HepG2 (cell line): ENCODE results near the gene ATP6V0A1. TPM values are rescaled to one million over a fixed set of nuclear protein-coding genes. Genes with fewer than 3 reads are reported as not detected.

Experiments used
- CBX2 ChIP-seq, 2 experiments: fragments of 200-600 bp in 1 of 2; sonication (generic); formaldehyde crosslinking in 1 of 2; IDR thresholded peaks; 2 replicates each; pipeline versions ENCODE4 v1.7.0 to v1.8.1; 2018 to 2022; ENCODE audit warnings: low read depth in 2 of 2, low read length in 1 of 2, mild to moderate bottlenecking in 1 of 2, missing genetic modification reagents in 1 of 2
- EEA1 ChIP-seq: sonication (generic); formaldehyde crosslinking; IDR thresholded peaks from 2 replicates; pipeline ENCODE4 v1.5.1; 2020; ENCODE audit warnings: mild to moderate bottlenecking, missing genetic modification reagents, borderline replicate concordance
- FUBP1 ChIP-seq: sonication (generic); formaldehyde crosslinking; IDR thresholded peaks from 2 replicates; pipeline ENCODE4 v1.5.1; 2020; ENCODE audit warnings: missing genetic modification reagents, mild to moderate bottlenecking, borderline replicate concordance
- NRL ChIP-seq: sonication (generic); formaldehyde crosslinking; IDR thresholded peaks from 2 replicates; pipeline ENCODE4 v1.5.0; 2020; ENCODE audit warnings: missing genetic modification reagents, mild to moderate bottlenecking, moderate library complexity, borderline replicate concordance
- PAF1 ChIP-seq: IDR thresholded peaks from 2 replicates; pipeline ENCODE4 v1.6.1; 2016; ENCODE audit warnings: missing genetic modification reagents, missing compliant biosample characterization
- PCBP2 ChIP-seq: fragments of 200-400 bp; formaldehyde crosslinking; optimal IDR thresholded peaks from 2 replicates; pipeline ENCODE3; 2018; ENCODE audit warnings: low read length, low read depth; ENCODE audit not compliant: poor library complexity, severe bottlenecking
- PPARG ChIP-seq: conservative IDR thresholded peaks from 2 replicates; pipeline ENCODE4 v1.6.1; 2016; ENCODE audit warnings: missing biosample characterization, missing genetic modification reagents
- REXO4 ChIP-seq: sonication (generic); formaldehyde crosslinking; IDR thresholded peaks from 2 replicates; pipeline ENCODE4 v1.8.0; 2022; ENCODE audit warnings: missing genetic modification reagents, mild to moderate bottlenecking, borderline replicate concordance
- SUZ12 ChIP-seq: fragments of 150-350 bp; IDR thresholded peaks from 2 replicates; pipeline ENCODE4 v1.6.1; 2014; ENCODE audit warnings: low read depth, low read length
- ZNF138 ChIP-seq: sonication (generic); formaldehyde crosslinking; IDR thresholded peaks from 2 replicates; pipeline ENCODE4 v1.5.0; 2020; ENCODE audit warnings: mild to moderate bottlenecking, low read depth, missing genetic modification reagents
- ZNF3 ChIP-seq: IDR thresholded peaks from 2 replicates; pipeline ENCODE4 v1.7.0; 2017; ENCODE audit warnings: inconsistent platforms
- ZNF318 ChIP-seq: sonication (generic); formaldehyde crosslinking; IDR thresholded peaks from 2 replicates; pipeline ENCODE4 v1.4.0; 2020; ENCODE audit warnings: mild to moderate bottlenecking, missing genetic modification reagents
- ZNF430 ChIP-seq: sonication (generic); formaldehyde crosslinking; IDR thresholded peaks from 2 replicates; pipeline ENCODE4 v1.9.0; 2021; ENCODE audit warnings: mild to moderate bottlenecking, missing genetic modification reagents
- ZNF550 ChIP-seq: sonication (generic); formaldehyde crosslinking; IDR thresholded peaks from 2 replicates; pipeline ENCODE4 v1.4.0; 2020; ENCODE audit warnings: mild to moderate bottlenecking, missing genetic modification reagents, borderline replicate concordance
- ZNF644 ChIP-seq: IDR thresholded peaks from 2 replicates; pipeline ENCODE4 v1.6.1; 2016; ENCODE audit warnings: low read depth
- ZNF703 ChIP-seq: sonication (generic); formaldehyde crosslinking; IDR thresholded peaks from 2 replicates; pipeline ENCODE4 v1.5.1; 2020; ENCODE audit warnings: missing genetic modification reagents, mild to moderate bottlenecking, moderate library complexity, borderline replicate concordance
- polyA plus RNA-seq, 8 experiments: library from polyadenylated mRNA; depleted of rRNA in 3 of 8; stranded (reverse) in 7 of 8; unstranded in 1 of 8; fragments of >200 nt; fragmentation: Illumina TruSeq in 4 of 8; extraction: Trizol in 4 of 8; gene quantifications; 2 replicates each; pipeline versions ENCODE4 v1.2.1 to v1.2.3, GENCODE V29; 2011 to 2016; ENCODE audit warnings: low read depth in 4 of 8, missing spikeins in 1 of 8, mixed read lengths in 1 of 8; ENCODE audit not compliant: insufficient read depth in 1 of 8
- total RNA-seq, 5 experiments: library from RNA; depleted of rRNA; stranded (reverse); fragments of >200 nt; fragmentation: Illumina TruSeq; extraction: Trizol; gene quantifications; 2 replicates each; pipeline ENCODE4 v1.2.3, GENCODE V29; 2016; ENCODE audit warnings: low read depth in 1 of 5
- TF ChIP-seq, protein P1 (sequence below): sonication (generic); formaldehyde crosslinking; IDR thresholded peaks from 2 replicates; pipeline ENCODE4 v1.4.0; 2020; ENCODE audit warnings: missing genetic modification reagents
- TF ChIP-seq, protein P2 (sequence below): sonication (generic); formaldehyde crosslinking; IDR thresholded peaks from 2 replicates; pipeline ENCODE4 v1.5.0; 2020; ENCODE audit warnings: missing genetic modification reagents

ATP6V0A1 gene
- total and polyA plus RNA-seq, 2 of the 13 experiments (the other 11 are each of a cell fraction or from before 2014, with no cell fraction given): 27.9 to 54.1 TPM

- TF ChIP-seq ZNF318 (CRISPR knock-in tag) (no peak), PAF1 (CRISPR knock-in tag) (no peak), EEA1 (CRISPR knock-in tag) (peak; percentile 64), ZNF644 (CRISPR knock-in tag) (no peak), CBX2 (IDR thresholded peaks at IDR 0.05; ENCODE audit: low read depth, low read length) (no peak), CBX2 (CRISPR knock-in tag; IDR thresholded peaks at IDR 0.05; ENCODE audit: low read depth) (no peak), REXO4 (no peak), PCBP2 (no peak), PPARG (no peak), ZNF138 (CRISPR knock-in tag) (no peak; the same call in 1 of the 2 replicates), ZNF430 (CRISPR knock-in tag) (peak; percentile 89), ZNF550 (no peak), ZNF3 (CRISPR knock-in tag) (no peak; the same call in 1 of the 2 replicates), NRL (no peak; the same call in none of the 2 replicates), FUBP1 (CRISPR knock-in tag) (peak; percentile 94; the same call in 1 of the 2 replicates), ZNF703 (CRISPR knock-in tag) (no peak; the same call in 1 of the 2 replicates), SUZ12 (no peak)
- TF ChIP-seq, protein P1, sequence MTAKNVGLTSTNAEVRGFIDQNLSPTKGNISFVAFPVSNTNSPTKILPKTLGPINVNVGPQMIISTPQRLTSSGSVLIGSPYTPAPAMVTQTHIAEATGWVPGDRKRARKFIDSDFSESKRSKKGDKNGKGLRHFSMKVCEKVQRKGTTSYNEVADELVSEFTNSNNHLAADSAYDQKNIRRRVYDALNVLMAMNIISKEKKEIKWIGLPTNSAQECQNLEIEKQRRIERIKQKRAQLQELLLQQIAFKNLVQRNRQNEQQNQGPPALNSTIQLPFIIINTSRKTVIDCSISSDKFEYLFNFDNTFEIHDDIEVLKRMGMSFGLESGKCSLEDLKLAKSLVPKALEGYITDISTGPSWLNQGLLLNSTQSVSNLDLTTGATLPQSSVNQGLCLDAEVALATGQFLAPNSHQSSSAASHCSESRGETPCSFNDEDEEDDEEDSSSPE (CRISPR knock-in tag): peak; percentile 69; the same call in 1 of the 2 replicates
- TF ChIP-seq, protein P2, sequence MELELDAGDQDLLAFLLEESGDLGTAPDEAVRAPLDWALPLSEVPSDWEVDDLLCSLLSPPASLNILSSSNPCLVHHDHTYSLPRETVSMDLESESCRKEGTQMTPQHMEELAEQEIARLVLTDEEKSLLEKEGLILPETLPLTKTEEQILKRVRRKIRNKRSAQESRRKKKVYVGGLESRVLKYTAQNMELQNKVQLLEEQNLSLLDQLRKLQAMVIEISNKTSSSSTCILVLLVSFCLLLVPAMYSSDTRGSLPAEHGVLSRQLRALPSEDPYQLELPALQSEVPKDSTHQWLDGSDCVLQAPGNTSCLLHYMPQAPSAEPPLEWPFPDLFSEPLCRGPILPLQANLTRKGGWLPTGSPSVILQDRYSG: no peak
Observed at GRCh38 chr17:42561897-42562387, 103.3 kb downstream of the ATP6V0A1 start, which contains the start of gene COASY (continued).
